Cardiac muscle cell (in vitro differentiated cells and primary cell): ENCODE measurements around the gene SYN1. TPM values are rescaled to one million over a fixed set of nuclear protein-coding genes. Genes with fewer than 3 reads are reported as not detected.

Source experiments
- DNase-seq, 2 donors: peaks; one replicate each; pipeline versions ENCODE4 v3.0.0 to v3.0.0-alpha.2; 2010 to 2017; ENCODE audit warnings: low read depth in 1 of 2, low spot score in 1 of 2
- H3K27ac ChIP-seq: fragments of 200-600 bp; sonication (generic); 2 replicates; pipeline ENCODE4 v1.5.1; 2016
- H3K27me3 ChIP-seq: fragments of 200-600 bp; sonication (generic); 2 replicates; pipeline ENCODE4 v1.6.0; 2016; ENCODE audit warnings: control low read depth
- H3K36me3 ChIP-seq: fragments of 200-600 bp; sonication (generic); 2 replicates; pipeline ENCODE4 v1.5.1; 2016; ENCODE audit warnings: control low read depth
- H3K4me1 ChIP-seq: fragments of 200-600 bp; sonication (generic); 2 replicates; pipeline ENCODE4 v1.8.1; 2017; ENCODE audit warnings: low read depth, mild to moderate bottlenecking, mixed run types
- H3K4me3 ChIP-seq: fragments of 200-600 bp; sonication (generic); 2 replicates; pipeline ENCODE4 v1.5.1; 2016; ENCODE audit warnings: mild to moderate bottlenecking
- H3K9me3 ChIP-seq: fragments of 200-600 bp; sonication (generic); 2 replicates; pipeline ENCODE4 v1.5.1; 2017; ENCODE audit warnings: low read depth, mild to moderate bottlenecking, control low read depth
- CTCF ChIP-seq: IDR thresholded peaks from 2 replicates; pipeline ENCODE4 v1.5.1; 2012; ENCODE audit warnings: low read depth, mild to moderate bottlenecking, low read length
- polyA plus RNA-seq: library from polyadenylated mRNA; unstranded; fragments of >200 nt; fragmentation: Nextera tagmentation; extraction: Ambion mirVana; gene quantifications from 2 replicates; pipeline ENCODE4 v1.2.1, GENCODE V29; 2016
- total RNA-seq: library from RNA; depleted of rRNA; stranded (reverse); fragments of >200 nt; gene quantifications from 2 replicates; pipeline ENCODE4 v1.2.3, GENCODE V29; 2016

Gene SYN1
- total and polyA plus RNA-seq, 2 experiments from 2014 or later, result 2.0 to 12.6 TPM

- Histone ChIP-seq H3K27ac (no peak overlapping the region), H3K36me3 (no peaks in the 10 kb centered on the region), H3K4me3 (no peak overlapping the region), H3K9me3 (no peaks in the 10 kb centered on the region), H3K4me1 (no peaks in the 10 kb centered on the region), H3K27me3 (no peaks in the 10 kb centered on the region)
- TF ChIP-seq CTCF, result no peak
- DNase-seq, result no peak
Observed at GRCh38 chrX:47530049-47530448, 89.6 kb downstream of the SYN1 start.

- TF ChIP-seq CTCF, result no peak
- H3K4me1 ChIP-seq, result no peaks in the 10 kb centered on the region
- DNase-seq, result no peak
- no peaks in the 10 kb centered on the region for H3K27me3 ChIP-seq
- H3K27ac ChIP-seq, result no peak overlapping the region
- no peaks in the 10 kb centered on the region for H3K36me3 ChIP-seq
- no peaks in the 10 kb centered on the region for H3K9me3 ChIP-seq
- no peak overlapping the region for H3K4me3 ChIP-seq
Observed at GRCh38 chrX:47529548-47529947, 90.1 kb downstream of the SYN1 start.

- Histone ChIP-seq H3K4me3 (peak overlapping the region; percentile 50), H3K27ac (no peak overlapping the region), H3K36me3 (no peaks in the 10 kb centered on the region), H3K9me3 (no peaks in the 10 kb centered on the region), H3K4me1 (no peaks in the 10 kb centered on the region), H3K27me3 (no peaks in the 10 kb centered on the region)
- no peak for DNase-seq
- TF ChIP-seq CTCF, result no peak
Observed at GRCh38 chrX:47523713-47524166, 95.9 kb downstream of the SYN1 start.

- Histone ChIP-seq H3K9me3 (no peaks in the 10 kb centered on the region), H3K4me3 (peak overlapping the region; percentile 50), H3K4me1 (no peaks in the 10 kb centered on the region), H3K27me3 (no peaks in the 10 kb centered on the region), H3K27ac (no peak overlapping the region), H3K36me3 (no peaks in the 10 kb centered on the region)
- peak; percentile 56 for TF ChIP-seq CTCF
- peak; percentile 79 to 82 for DNase-seq
Observed at GRCh38 chrX:47523297-47523696, 96.4 kb downstream of the SYN1 start.

Other genes starting within 250 kb of the SYN1 start
- gene ZNF157, start 249.3 kb downstream of the SYN1 start, total RNA-seq, result 0.12 and 0.49 TPM in 2 replicates
- gene ZNF157, start 249.3 kb downstream of the SYN1 start, polyA plus RNA-seq, result 1.00 TPM in 1 of 2 replicates, not detected in the other
- 5.4 and 5.6 TPM in 2 replicates for gene ZNF41, start 136.6 kb downstream of the SYN1 start, total RNA-seq
- 4.4 and 4.5 TPM in 2 replicates for gene ZNF41, start 136.6 kb downstream of the SYN1 start, polyA plus RNA-seq
- 44.1 and 45.5 TPM in 2 replicates for gene ARAF, start 58.7 kb downstream of the SYN1 start, total RNA-seq
- gene ARAF, start 58.7 kb downstream of the SYN1 start, polyA plus RNA-seq, result 72.9 and 87.3 TPM in 2 replicates
- 54.4 and 113 TPM in 2 replicates for gene TIMP1, start 37.4 kb downstream of the SYN1 start, total RNA-seq
- gene TIMP1, start 37.4 kb downstream of the SYN1 start, polyA plus RNA-seq, result 147 and 247 TPM in 2 replicates
- 0.07 and 0.09 TPM in 2 replicates for gene CFP, start 10.1 kb upstream of the SYN1 start, total RNA-seq
- gene CFP, start 10.1 kb upstream of the SYN1 start, polyA plus RNA-seq, result 0.13 TPM in 1 of 2 replicates, not detected in the other
- 36.6 and 39.4 TPM in 2 replicates for gene ELK1, start 30.7 kb upstream of the SYN1 start, total RNA-seq
- gene ELK1, start 30.7 kb upstream of the SYN1 start, polyA plus RNA-seq, result 20.6 and 32.3 TPM in 2 replicates
- gene UXT, start 39.3 kb upstream of the SYN1 start, total RNA-seq, result 84.0 and 86.9 TPM in 2 replicates
- 128 and 151 TPM in 2 replicates for gene UXT, start 39.3 kb upstream of the SYN1 start, polyA plus RNA-seq
- gene ZNF81, start 217.0 kb upstream of the SYN1 start, total RNA-seq, result 4.3 and 12.7 TPM in 2 replicates
- gene ZNF81, start 217.0 kb upstream of the SYN1 start, polyA plus RNA-seq, result 6.9 and 7.3 TPM in 2 replicates